COLO668 (cell line): ENCODE measurements around the gene DR1.
"Not testable (repeated sequence)": the region's sequence is repeated elsewhere in the genome, so short reads cannot be mapped to it uniquely, and the experiment has no call there.

ENCODE experiments used
- DNase-seq: peaks from one replicate; lab custom pipeline; 2025; ENCODE audit not compliant: unreplicated experiment; lab: John Stamatoyannopoulos, UW

The DR1 gene

GRCh38 chr1:93374334-93375106 lies 28.8 kb downstream of the DR1 start:
- DNase-seq = no peak

- DNase-seq = no peak
These were observed 38.9 kb downstream of the DR1 start for GRCh38 chr1:93384656-93385055.

GRCh38 chr1:93386268-93386667 lies 40.6 kb downstream of the DR1 start:
- not testable (repeated sequence) for DNase-seq

GRCh38 chr1:93394514-93394913 lies 48.8 kb downstream of the DR1 start:
- no peak for DNase-seq

GRCh38 chr1:93395195-93395594 lies 49.5 kb downstream of the DR1 start:
- DNase-seq = no peak

GRCh38 chr1:93399781-93400180 lies 54.1 kb downstream of the DR1 start:
- no peak for DNase-seq

GRCh38 chr1:93408203-93408602 lies 62.5 kb downstream of the DR1 start:
- no peak for DNase-seq

- DNase-seq = no peak
These were observed 65.3 kb downstream of the DR1 start for GRCh38 chr1:93411000-93411399.

GRCh38 chr1:93414749-93415148 lies 69.0 kb downstream of the DR1 start:
- no peak for DNase-seq

- DNase-seq = no peak
These were observed 69.6 kb downstream of the DR1 start for GRCh38 chr1:93415296-93415695.

GRCh38 chr1:93416183-93416582 lies 70.5 kb downstream of the DR1 start:
- no peak for DNase-seq
